Esophagus (tissue), 2 donors: ENCODE measurements around the gene CHSY3. TPM values are rescaled to one million over a fixed set of nuclear protein-coding genes. Genes with fewer than 3 reads are reported as not detected.

ENCODE experiments used
- H3K27ac ChIP-seq, 2 donors: one replicate each; pipeline ENCODE4 v1.5.1; 2013; ENCODE audit warnings: low read depth in 2 of 2, mild to moderate bottlenecking in 2 of 2, inconsistent platforms in 1 of 2, low read length in 1 of 2, moderate library complexity in 1 of 2
- H3K27me3 ChIP-seq, 2 donors: one replicate each; pipeline ENCODE4 v1.6.1; 2013; ENCODE audit warnings: low read length in 2 of 2, control low read depth in 1 of 2, mild to moderate bottlenecking in 1 of 2; ENCODE audit not compliant: insufficient read depth in 2 of 2, control insufficient read depth in 1 of 2
- H3K36me3 ChIP-seq, 2 donors: one replicate each; pipeline ENCODE4 v1.6.1; 2013; ENCODE audit warnings: low read length in 1 of 2; ENCODE audit not compliant: control insufficient read depth in 2 of 2, insufficient read depth in 2 of 2
- H3K4me1 ChIP-seq, 2 donors: one replicate each; pipeline ENCODE4 v1.6.1; 2013; ENCODE audit warnings: low read length in 1 of 2; ENCODE audit not compliant: control insufficient read depth in 2 of 2, insufficient read depth in 2 of 2
- H3K4me3 ChIP-seq, 2 donors: one replicate each; pipeline ENCODE4 v1.5.1; 2013; ENCODE audit warnings: low read length in 2 of 2, mild to moderate bottlenecking in 2 of 2, low read depth in 1 of 2, moderate library complexity in 1 of 2
- H3K9me3 ChIP-seq, 2 donors: one replicate each; pipeline ENCODE4 v1.6.1; 2013; ENCODE audit warnings: mild to moderate bottlenecking in 2 of 2, low read depth in 1 of 2, low read length in 1 of 2, moderate library complexity in 1 of 2; ENCODE audit not compliant: control insufficient read depth in 2 of 2, insufficient read depth in 1 of 2
- WGBS, 2 donors: extraction: QIAGEN DNeasy Blood & Tissue Kit; methylation state at CpG; one replicate each; pipeline ENCODE4 v1.1.7; 2013; 5-methylcytosine and 5-hydroxymethylcytosine counted together
- polyA plus RNA-seq, 2 donors: library from polyadenylated mRNA; stranded (reverse); fragments of 200-250 nt; gene quantifications; one replicate each; pipeline ENCODE4 v1.2.3, GENCODE V29; 2013
- donor health status: healthy with polysubstance abuse.
- donor health status: Bipolar disorder and iron deficiency.

CHSY3 gene
- polyA plus RNA-seq, 2 donors, result 0.02 to 0.14 TPM

DNA sequence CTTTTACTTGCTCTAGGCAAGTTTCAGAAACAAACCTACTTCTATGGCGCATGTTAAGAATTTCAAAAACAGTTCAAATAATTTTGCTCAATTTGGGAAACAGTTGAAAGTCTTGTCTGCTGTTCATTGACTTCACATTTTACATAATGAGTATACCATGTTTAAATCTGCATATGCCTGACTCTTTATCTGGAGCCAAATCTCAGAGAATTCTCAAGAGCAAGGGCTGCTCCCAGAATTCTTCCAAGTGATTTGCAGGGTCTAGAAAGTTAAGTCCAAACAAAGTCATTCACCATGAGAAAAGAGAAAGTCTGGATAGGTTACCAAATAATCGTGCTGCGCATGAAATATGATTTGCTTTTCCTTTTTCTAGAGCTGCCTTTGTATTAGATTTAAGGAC lies 160.2 kb downstream of the CHSY3 start:
- WGBS, 2 donors, result 89 to 93% methylated on average over 3 of the region's 3 CpGs

DNA sequence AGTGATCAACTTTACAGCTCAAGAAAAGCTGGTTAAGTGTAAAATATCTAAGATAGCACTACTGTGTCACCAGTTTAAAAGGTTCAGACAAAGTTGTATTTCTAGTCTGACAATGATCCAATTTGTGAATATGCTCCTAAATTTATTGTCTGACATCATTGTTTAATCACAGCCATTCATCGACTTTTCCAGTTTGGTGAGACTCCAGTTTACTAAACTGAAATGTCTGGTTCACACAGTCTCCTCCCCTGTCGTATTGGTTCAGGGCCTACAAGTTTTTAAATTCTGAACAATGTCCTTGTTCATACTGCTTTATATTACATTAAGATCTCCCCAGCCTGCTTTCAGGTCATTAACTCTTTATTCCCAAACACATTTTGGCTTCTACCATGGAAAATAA lies 161.4 kb downstream of the CHSY3 start:
- Histone ChIP-seq H3K9me3 (no peaks in the 10 kb centered on the region), H3K27ac (no peak overlapping the region), H3K4me3 (no peak overlapping the region), H3K36me3 (no peaks in the 10 kb centered on the region), H3K27me3 (no peaks in the 10 kb centered on the region), H3K4me1 (no peaks in the 10 kb centered on the region)
- 56 to 60% methylated on average over 2 of the region's 2 CpGs for WGBS, 2 donors

More for the DNA sequence above, 160.2 kb downstream of the CHSY3 start:
- Histone ChIP-seq H3K36me3 (no peaks in the 10 kb centered on the region), H3K4me1 (no peaks in the 10 kb centered on the region), H3K27ac (no peak overlapping the region), H3K4me3 (no peak overlapping the region), H3K9me3 (no peaks in the 10 kb centered on the region), H3K27me3 (no peaks in the 10 kb centered on the region)

DNA sequence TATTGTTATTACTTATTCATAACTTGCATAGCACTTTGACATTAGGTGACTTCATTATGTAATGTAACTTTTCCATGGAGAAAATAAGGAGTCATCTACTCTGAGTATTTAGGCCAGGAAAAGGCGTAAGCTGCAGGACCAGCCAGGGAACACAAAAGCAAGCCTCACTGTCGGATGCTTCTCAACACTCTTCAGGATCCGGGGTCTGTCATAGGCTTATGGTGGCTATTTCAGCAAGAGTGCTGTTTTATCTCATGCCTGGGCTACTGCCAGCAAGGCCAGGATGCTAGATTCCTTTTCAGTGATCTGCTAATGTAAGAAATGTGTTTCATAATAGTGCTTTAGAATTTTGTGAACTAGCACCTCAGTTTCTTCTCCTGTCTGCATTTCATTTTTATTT lies 162.4 kb downstream of the CHSY3 start:
- H3K9me3 ChIP-seq, result no peaks in the 10 kb centered on the region
- no peak overlapping the region for H3K27ac ChIP-seq
- no peaks in the 10 kb centered on the region for H3K27me3 ChIP-seq
- no peaks in the 10 kb centered on the region for H3K36me3 ChIP-seq
- WGBS, 2 donors, result 80 to 85% methylated on average over 3 of the region's 3 CpGs
- no peaks in the 10 kb centered on the region for H3K4me1 ChIP-seq
- H3K4me3 ChIP-seq, result no peak overlapping the region

DNA sequence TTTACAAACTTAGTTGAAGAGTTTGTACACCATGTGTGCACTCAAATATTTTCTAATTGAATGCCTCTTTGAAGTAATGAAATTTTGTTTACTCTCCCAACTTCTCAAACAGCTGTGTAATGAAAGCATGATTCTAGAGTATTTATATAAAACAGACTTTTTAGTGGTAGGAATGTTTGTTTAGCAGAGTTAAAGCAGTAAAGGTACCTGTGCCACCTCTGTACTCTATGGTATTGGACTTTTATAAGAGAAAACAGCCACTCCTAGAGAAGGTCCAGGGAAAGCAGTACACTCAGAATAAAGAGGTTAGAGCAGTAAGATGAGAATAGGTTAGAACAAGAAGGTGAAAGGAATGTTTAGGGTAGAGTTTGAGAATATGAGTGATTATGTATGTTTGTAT lies 163.1 kb downstream of the CHSY3 start:
- no peaks in the 10 kb centered on the region for H3K4me1 ChIP-seq
- H3K27ac ChIP-seq, result no peak overlapping the region
- H3K36me3 ChIP-seq, result no peaks in the 10 kb centered on the region
- no peaks in the 10 kb centered on the region for H3K27me3 ChIP-seq
- no peaks in the 10 kb centered on the region for H3K9me3 ChIP-seq
- no peak overlapping the region for H3K4me3 ChIP-seq

DNA sequence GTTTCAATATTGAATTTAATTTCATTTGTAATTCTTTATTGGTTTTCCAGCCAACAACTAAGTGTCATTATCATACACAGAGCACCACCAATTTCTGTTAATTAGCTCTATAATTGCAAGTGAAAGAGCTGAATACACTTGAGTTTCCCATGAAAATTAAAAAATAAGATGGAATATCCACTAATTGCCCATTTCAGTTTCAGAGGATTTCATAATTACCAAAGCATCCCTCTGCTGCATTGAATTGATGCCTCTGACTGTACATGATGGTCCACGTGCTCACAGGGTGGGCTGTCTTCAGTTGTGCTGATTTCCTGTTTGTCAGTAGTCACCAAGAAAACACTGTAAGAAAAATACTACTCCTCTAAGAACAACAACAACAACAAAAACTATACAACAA lies 163.8 kb downstream of the CHSY3 start:
- no peaks in the 10 kb centered on the region for H3K27me3 ChIP-seq
- no peak overlapping the region for H3K4me3 ChIP-seq
- H3K4me1 ChIP-seq, result no peaks in the 10 kb centered on the region
- no peaks in the 10 kb centered on the region for H3K36me3 ChIP-seq
- no peaks in the 10 kb centered on the region for H3K9me3 ChIP-seq
- 68 to 76% methylated on average over 1 of the region's 1 CpG for WGBS, 2 donors
- no peak overlapping the region for H3K27ac ChIP-seq

DNA sequence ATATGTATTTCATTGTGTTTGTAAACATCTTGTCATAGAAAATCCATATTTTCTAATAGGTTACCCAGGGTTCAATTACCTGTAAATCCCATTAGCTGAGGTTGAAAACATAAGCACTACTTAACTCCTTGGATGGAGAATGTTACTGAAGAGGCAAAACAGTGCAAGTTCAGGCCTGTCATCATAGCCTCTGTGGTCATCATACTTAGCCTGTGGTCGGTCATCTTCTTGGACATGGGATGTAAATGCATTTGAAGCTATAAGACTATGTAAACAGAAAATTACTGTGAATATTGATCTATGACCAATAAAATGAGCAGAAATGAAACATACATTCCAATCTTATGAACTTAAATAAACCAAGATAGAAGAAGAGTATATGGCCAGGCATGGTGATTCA lies 164.7 kb downstream of the CHSY3 start:
- Histone ChIP-seq H3K27me3 (no peaks in the 10 kb centered on the region), H3K9me3 (no peaks in the 10 kb centered on the region), H3K36me3 (no peaks in the 10 kb centered on the region), H3K4me3 (no peak overlapping the region), H3K4me1 (no peaks in the 10 kb centered on the region), H3K27ac (no peak overlapping the region)
- 73 to 88% methylated on average over 1 of the region's 1 CpG for WGBS, 2 donors

DNA sequence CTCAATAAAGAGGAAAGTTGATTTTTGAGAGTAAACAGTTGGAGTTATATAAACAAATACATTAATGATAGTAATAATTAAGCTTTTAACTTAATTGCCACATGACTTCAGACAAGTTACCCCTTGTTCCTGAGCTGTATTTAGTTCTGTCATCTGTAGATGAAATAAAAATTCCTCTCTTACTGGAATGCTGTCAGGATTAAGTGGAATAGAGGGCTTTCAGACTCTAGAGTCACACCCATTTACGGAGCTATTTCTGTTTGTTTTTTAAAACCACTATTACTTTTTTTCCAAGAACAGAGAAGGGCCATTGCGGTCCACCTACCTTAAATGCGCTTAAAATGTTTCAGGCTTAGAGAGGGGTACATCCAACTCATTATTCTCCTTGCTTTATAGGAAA lies 170.6 kb downstream of the CHSY3 start:
- H3K4me1 ChIP-seq, result no peaks in the 10 kb centered on the region
- H3K9me3 ChIP-seq, result no peaks in the 10 kb centered on the region
- 54 to 60% methylated on average over 3 of the region's 3 CpGs for WGBS, 2 donors
- H3K27me3 ChIP-seq, result no peaks in the 10 kb centered on the region
- no peaks in the 10 kb centered on the region for H3K36me3 ChIP-seq
- no peak overlapping the region for H3K27ac ChIP-seq
- no peak overlapping the region for H3K4me3 ChIP-seq

DNA sequence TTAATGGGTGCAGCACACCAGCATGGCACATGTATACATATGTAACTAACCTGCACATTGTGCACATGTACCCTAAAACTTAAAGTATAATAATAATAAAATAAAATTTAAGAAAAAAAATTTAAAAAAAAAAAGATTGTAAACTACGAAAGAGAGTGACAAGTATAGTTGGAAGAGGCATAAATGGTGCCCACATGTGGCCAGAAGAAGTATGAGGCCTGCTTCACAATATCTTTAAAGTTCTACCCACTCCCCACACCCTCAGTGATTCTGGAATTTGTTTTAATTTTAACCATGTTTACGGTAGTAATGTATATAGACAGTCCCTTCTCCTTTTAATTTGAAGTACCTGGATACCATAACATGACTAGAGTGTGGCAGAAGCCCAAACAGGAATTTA lies 172.7 kb downstream of the CHSY3 start:
- Histone ChIP-seq H3K4me1 (no peaks in the 10 kb centered on the region), H3K27me3 (no peaks in the 10 kb centered on the region), H3K36me3 (no peaks in the 10 kb centered on the region), H3K9me3 (no peaks in the 10 kb centered on the region), H3K27ac (no peak overlapping the region), H3K4me3 (no peak overlapping the region)
- 85 to 91% methylated on average over 2 of the region's 2 CpGs for WGBS, 2 donors

DNA sequence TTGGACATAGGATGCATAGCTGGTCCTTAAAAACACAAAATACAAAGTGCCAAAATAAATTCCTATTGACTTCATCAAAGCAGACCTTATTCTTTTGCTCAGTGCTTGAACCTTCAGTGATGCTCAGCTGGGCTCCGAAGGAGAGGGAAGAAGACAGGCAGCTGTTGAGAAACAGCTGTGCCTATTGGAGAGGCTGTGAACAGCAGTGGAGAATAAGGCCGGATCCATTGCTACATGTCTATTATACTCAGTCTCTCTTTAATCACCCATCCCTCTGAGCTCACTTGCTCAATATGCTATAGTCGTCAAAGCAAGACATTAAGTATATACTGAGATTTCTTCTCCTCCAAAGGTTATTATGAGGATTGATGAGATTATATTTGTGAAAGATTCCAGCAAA lies 174.4 kb downstream of the CHSY3 start:
- H3K27ac ChIP-seq, result no peak overlapping the region
- no peaks in the 10 kb centered on the region for H3K27me3 ChIP-seq
- WGBS, 2 donors, result 72 to 75% methylated on average over 3 of the region's 3 CpGs
- H3K4me3 ChIP-seq, result no peak overlapping the region
- H3K36me3 ChIP-seq, result no peaks in the 10 kb centered on the region
- no peaks in the 10 kb centered on the region for H3K4me1 ChIP-seq
- H3K9me3 ChIP-seq, result no peaks in the 10 kb centered on the region

DNA sequence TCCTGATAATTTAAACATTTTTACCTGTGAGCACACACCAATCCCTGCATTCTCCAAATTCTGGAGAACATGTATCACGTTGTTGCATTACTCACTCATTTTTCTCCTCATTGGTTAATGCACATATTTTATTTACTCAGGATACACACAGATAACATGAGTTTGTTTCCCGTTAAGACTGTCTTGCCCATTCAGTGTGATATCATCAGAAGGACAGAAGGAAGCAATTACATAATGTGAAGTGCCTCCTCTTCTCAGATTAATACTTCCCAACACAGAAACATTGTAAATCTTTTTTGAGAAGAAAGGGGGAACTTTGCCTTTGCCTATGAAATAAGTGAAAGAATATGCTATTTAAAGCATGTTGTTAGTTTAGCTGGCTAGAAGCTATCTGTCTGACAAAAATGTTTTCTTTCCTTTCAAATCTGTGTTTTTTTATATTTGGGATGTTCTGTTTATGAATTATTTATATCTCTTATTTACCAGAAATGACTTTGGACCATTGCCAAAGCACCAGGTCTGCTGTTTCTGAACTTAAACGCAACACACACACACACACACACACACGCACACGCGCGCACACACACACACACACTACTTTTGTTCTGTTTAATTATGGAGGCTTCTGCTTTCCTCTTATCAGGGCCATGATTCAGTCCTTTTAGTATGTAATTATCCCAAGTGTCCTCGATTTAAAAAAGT lies 186.5 kb downstream of the CHSY3 start:
- Histone ChIP-seq H3K36me3 (no peaks in the 10 kb centered on the region), H3K27ac (no peak overlapping the region), H3K9me3 (no peaks in the 10 kb centered on the region), H3K4me3 (no peak overlapping the region), H3K27me3 (no peaks in the 10 kb centered on the region), H3K4me1 (no peaks in the 10 kb centered on the region)
- 67 to 70% methylated on average over 8 of the region's 8 CpGs for WGBS, 2 donors
